IPS DF 6.9 (cell line): Measurements from ENCODE around the gene ANO6.

ENCODE experiments used
- DNase-seq: peaks from one replicate; pipeline ENCODE4 v3.0.0-alpha.2; 2013; ENCODE audit warnings: low read depth, low spot score
- H3K27ac ChIP-seq: one replicate; pipeline ENCODE4 v1.5.1; 2013; ENCODE audit warnings: low read length, control low read depth
- H3K27me3 ChIP-seq: 2 replicates; pipeline ENCODE4 v1.6.1; 2013; ENCODE audit warnings: mild to moderate bottlenecking, low read length; ENCODE audit not compliant: control insufficient read depth, insufficient read depth
- H3K36me3 ChIP-seq: 2 replicates; pipeline ENCODE4 v1.6.1; 2013; ENCODE audit warnings: low read length; ENCODE audit not compliant: control insufficient read depth, insufficient read depth
- H3K4me1 ChIP-seq: 2 replicates; pipeline ENCODE4 v1.6.1; 2013; ENCODE audit warnings: low read length; ENCODE audit not compliant: control insufficient read depth, insufficient read depth
- H3K4me3 ChIP-seq: 2 replicates; pipeline ENCODE4 v1.5.1; 2013; ENCODE audit warnings: mild to moderate bottlenecking, low read length
- H3K9me3 ChIP-seq: 2 replicates; pipeline ENCODE4 v1.6.1; 2013; ENCODE audit warnings: low read length, inconsistent platforms; ENCODE audit not compliant: control insufficient read depth, insufficient read depth
- WGBS: extraction: QIAGEN DNeasy Blood & Tissue Kit; methylation state at CpG from one replicate; pipeline ENCODE4 v1.1.7; 2013; ENCODE audit warnings: mixed read lengths, missing lambda C conversion rate; ENCODE audit not compliant: insufficient read length, insufficient coverage; 5-methylcytosine and 5-hydroxymethylcytosine counted together

The ANO6 gene

DNA sequence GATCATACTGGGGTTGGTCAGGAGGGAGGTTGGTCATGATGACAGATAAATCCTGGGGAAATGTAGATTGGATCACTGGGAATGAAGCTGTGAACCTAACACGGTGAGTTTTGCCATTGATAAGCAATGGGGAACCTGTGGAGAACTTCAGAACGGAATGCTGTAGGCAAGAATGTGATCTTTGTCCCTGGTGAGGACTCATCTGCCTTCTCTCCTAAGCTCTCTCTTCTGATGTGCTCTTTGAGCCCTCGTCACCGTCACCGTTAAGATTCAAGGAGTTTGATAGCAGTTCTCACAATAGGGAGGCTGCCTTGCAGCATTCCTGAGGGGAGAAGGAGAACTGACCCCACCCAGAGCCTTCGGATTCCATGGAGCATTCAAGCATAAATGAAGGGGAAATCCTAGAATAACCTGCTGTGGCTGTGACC, 217.6 kb downstream of the ANO6 start:
- no peaks in the 10 kb centered on the region for H3K36me3 ChIP-seq
- H3K27me3 ChIP-seq, result no peaks in the 10 kb centered on the region
- H3K4me3 ChIP-seq, result no peak overlapping the region
- H3K27ac ChIP-seq, result no peak overlapping the region
- H3K4me1 ChIP-seq, result peaks cover 8% of the 10 kb centered on the region; the same call in 1 of the 2 replicates
- peak; percentile 55 for DNase-seq
- no CpG with 5 or more reads among the region's 6 CpGs for WGBS
- H3K9me3 ChIP-seq, result no peaks in the 10 kb centered on the region

- H3K9me3 ChIP-seq, result no peaks in the 10 kb centered on the region
- H3K4me3 ChIP-seq, result no peak overlapping the region
- H3K4me1 ChIP-seq, result peaks cover 9% of the 10 kb centered on the region; the same call in 1 of the 2 replicates
- H3K36me3 ChIP-seq, result no peaks in the 10 kb centered on the region
- H3K27me3 ChIP-seq, result no peaks in the 10 kb centered on the region
- DNase-seq, result no peak
- no peak overlapping the region for H3K27ac ChIP-seq
- no CpG with 5 or more reads among the region's 7 CpGs for WGBS
Observed at GRCh38 chr12:45434094-45434493, 218.2 kb downstream of the ANO6 start.

DNA sequence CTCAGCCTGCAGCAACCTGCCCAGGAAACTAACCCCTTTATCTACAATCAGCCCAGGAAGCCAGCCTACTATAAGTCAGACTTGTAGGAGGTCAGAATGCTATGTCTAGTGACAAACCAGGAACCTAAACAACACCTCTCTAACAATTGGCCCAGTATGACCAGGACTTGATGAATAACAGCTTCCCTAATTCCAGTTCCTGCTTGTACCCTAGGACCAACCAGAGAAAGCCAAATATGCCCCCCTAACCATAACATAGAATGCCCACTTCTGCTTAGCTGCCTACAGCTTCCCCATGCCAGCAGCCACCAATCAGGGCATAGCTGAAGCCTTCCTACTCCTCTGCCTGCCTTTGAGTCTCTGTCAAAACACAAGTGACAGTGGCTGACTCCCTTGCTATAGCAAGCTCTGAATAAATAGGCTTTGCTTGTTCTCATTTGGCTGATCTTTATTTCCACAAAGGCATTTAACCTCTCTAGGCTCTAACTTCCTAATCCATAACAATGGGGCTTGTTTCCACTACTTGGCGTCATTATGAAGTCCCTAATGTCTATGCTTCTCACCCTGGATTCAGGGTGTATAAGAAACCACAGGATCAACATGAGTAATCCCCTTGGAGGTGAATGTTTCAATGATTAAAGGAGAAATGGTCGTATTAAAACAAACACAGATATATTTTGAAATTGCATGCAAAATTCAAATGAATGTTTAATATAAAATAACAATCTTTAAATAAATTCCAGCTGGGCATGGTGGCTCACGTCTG, 220.2 kb downstream of the ANO6 start:
- DNase-seq, result no peak

GRCh38 chr12:45439039-45439438, 223.1 kb downstream of the ANO6 start:
- no peaks in the 10 kb centered on the region for H3K27me3 ChIP-seq
- WGBS, result no CpG with 5 or more reads among the region's 4 CpGs
- H3K4me3 ChIP-seq, result no peak overlapping the region
- H3K9me3 ChIP-seq, result no peaks in the 10 kb centered on the region
- no peak for DNase-seq
- H3K36me3 ChIP-seq, result no peaks in the 10 kb centered on the region
- no peak overlapping the region for H3K27ac ChIP-seq
- 0 out of 2 replicates have a peak, but pooled peaks cover 2% of the 10 kb centered on the region for H3K4me1 ChIP-seq

More for the DNA sequence above, 220.2 kb downstream of the ANO6 start:
- H3K4me3 ChIP-seq, result no peak overlapping the region
- H3K9me3 ChIP-seq, result no peaks in the 10 kb centered on the region
- H3K27me3 ChIP-seq, result no peaks in the 10 kb centered on the region
- H3K4me1 ChIP-seq, result peaks cover 9% of the 10 kb centered on the region; the same call in 1 of the 2 replicates
- no peak overlapping the region for H3K27ac ChIP-seq
- H3K36me3 ChIP-seq, result no peaks in the 10 kb centered on the region
- WGBS, result no CpG with 5 or more reads among the region's 3 CpGs

GRCh38 chr12:45446013-45446412, 230.1 kb downstream of the ANO6 start:
- Histone ChIP-seq H3K4me1 (no peaks in the 10 kb centered on the region), H3K36me3 (no peaks in the 10 kb centered on the region), H3K27ac (no peak overlapping the region), H3K4me3 (no peak overlapping the region), H3K27me3 (no peaks in the 10 kb centered on the region), H3K9me3 (no peaks in the 10 kb centered on the region)
- WGBS, result no CpG with 5 or more reads among the region's 1 CpG
- no peak for DNase-seq

- Histone ChIP-seq H3K4me3 (no peak overlapping the region), H3K27me3 (no peaks in the 10 kb centered on the region), H3K4me1 (no peaks in the 10 kb centered on the region), H3K27ac (no peak overlapping the region), H3K36me3 (no peaks in the 10 kb centered on the region), H3K9me3 (no peaks in the 10 kb centered on the region)
- no peak for DNase-seq
- no CpG with 5 or more reads among the region's 1 CpG for WGBS
Observed at GRCh38 chr12:45458238-45458637, 242.3 kb downstream of the ANO6 start.

- no CpG with 5 or more reads among the region's 4 CpGs for WGBS
- Histone ChIP-seq H3K27ac (no peak overlapping the region), H3K27me3 (no peaks in the 10 kb centered on the region), H3K4me3 (no peak overlapping the region), H3K36me3 (no peaks in the 10 kb centered on the region), H3K9me3 (no peaks in the 10 kb centered on the region), H3K4me1 (no peaks in the 10 kb centered on the region)
- DNase-seq, result no peak
Observed at GRCh38 chr12:45458854-45459807, 243.2 kb downstream of the ANO6 start.

GRCh38 chr12:45462506-45462905, 246.6 kb downstream of the ANO6 start:
- H3K4me3 ChIP-seq, result no peak overlapping the region
- no peak for DNase-seq
- H3K4me1 ChIP-seq, result no peaks in the 10 kb centered on the region
- H3K9me3 ChIP-seq, result no peaks in the 10 kb centered on the region
- H3K27ac ChIP-seq, result no peak overlapping the region
- no peaks in the 10 kb centered on the region for H3K27me3 ChIP-seq
- no CpG with 5 or more reads among the region's 4 CpGs for WGBS
- H3K36me3 ChIP-seq, result no peaks in the 10 kb centered on the region

- H3K4me3 ChIP-seq, result no peak overlapping the region
- no peak overlapping the region for H3K27ac ChIP-seq
- no peaks in the 10 kb centered on the region for H3K9me3 ChIP-seq
- no peaks in the 10 kb centered on the region for H3K36me3 ChIP-seq
- no CpG with 5 or more reads among the region's 4 CpGs for WGBS
- no peaks in the 10 kb centered on the region for H3K4me1 ChIP-seq
- no peak for DNase-seq
- no peaks in the 10 kb centered on the region for H3K27me3 ChIP-seq
Observed at GRCh38 chr12:45464699-45465098, 248.8 kb downstream of the ANO6 start.

DNA sequence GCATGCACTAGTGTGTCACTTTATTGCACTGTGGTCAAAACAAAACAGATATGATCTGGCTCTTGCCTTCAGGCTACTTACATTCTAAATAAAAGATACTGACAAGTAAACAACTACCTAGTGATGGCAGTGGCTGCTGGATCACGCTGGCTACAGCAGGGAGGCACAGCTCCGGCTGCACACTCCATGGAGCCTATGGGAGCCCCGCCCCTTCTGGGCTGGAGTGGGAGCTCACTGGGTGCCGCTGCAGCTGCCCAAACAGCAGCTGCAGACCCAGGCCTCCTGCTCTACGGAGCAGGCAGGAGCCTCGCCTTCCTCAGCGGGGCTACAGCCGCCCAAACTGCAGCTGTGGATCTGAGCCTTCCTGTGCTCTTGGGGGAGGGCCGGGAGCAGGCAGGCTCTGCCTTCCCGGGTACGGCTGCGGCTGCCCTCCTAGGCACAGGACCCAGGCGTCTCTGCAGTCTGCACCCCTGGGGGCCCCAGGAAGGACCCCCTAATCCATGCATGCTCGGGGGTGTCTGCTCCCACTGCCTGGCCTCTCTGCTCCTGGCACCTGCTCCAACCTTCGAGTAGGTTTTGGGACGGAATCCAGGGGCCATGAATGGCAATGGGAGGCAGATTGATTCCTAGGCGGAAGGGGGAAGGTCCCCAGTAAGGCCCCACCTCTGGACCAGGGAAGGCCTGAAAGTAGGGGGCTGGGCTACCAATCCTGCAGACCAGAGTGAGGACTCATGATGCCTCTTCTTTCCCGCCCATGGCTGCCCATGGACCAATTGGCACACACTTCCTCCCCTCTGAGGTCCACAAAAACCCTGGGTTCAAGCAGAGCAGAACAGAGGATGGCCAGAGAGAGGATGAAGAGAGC, 253.1 kb downstream of the ANO6 start:
- DNase-seq, result no peak
- H3K27ac ChIP-seq, result no peak overlapping the region
- H3K36me3 ChIP-seq, result no peaks in the 10 kb centered on the region
- H3K9me3 ChIP-seq, result no peaks in the 10 kb centered on the region
- no CpG with 5 or more reads among the region's 18 CpGs for WGBS
- H3K4me1 ChIP-seq, result no peaks in the 10 kb centered on the region
- H3K27me3 ChIP-seq, result no peaks in the 10 kb centered on the region
- no peak overlapping the region for H3K4me3 ChIP-seq
